ENCODE results near the gene LRWD1. TPM values are rescaled to one million over a fixed set of nuclear protein-coding genes. Genes with fewer than 3 reads are reported as not detected.

The LRWD1 gene
- total RNA-seq, 1 experiment from 2014 or later, result 55.8 TPM

DNA sequence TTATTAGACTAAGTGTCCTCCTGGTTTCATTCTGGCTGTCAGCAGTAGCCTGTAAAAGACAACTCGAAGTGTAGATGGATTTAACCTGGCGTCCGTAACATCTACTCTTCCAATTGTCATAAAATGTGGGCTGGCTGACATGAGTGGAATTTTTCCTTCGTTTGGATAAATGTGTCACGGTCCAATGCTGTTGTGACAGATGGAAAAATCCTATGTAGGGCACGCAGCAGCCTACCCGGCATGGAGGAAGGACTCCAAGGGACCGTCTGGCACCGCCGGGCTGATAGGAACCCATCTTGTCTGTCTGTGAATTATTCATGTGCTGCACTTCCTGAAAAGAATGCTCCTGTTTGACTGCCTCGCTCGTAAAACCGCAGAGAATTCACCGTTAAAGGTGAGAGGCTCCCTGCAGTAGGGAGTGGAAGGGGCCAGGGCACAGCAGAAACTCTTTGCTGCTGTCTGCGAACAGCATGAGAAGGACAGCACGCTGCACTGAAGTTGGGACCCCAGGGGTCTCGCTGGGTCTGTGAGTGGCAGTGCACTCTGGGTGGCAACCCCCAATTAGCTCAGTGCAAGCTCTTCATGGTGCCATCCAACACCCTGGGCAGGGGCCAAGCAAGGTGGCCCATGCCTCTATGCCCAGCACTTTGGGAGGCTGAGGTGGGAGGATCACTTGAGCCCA lies 33.0 kb upstream of the LRWD1 start:
- peaks cover 31% of the 10 kb centered on the region for H3K4me1 ChIP-seq (ENCODE audit: control insufficient read depth, insufficient read depth, low read length)
- no peaks in the 10 kb centered on the region for H3K27me3 ChIP-seq (ENCODE audit: control insufficient read depth, insufficient read depth, low read length)
- no TSS peak for BruUV-seq (replicated peaks)
- no peaks in the 10 kb centered on the region for H3K36me3 ChIP-seq (ENCODE audit: control insufficient read depth, insufficient read depth, low read length)
- DNase-seq (ENCODE audit: low read depth, low spot score) (no peak), ATAC-seq (peak; percentile 47)
- ChIA-PET POLR2A (no interaction called here), CTCF (interaction anchor here (1.3 kb wide), 1 partner anchor 18 kb away, joined by 7 read pairs; no protein-coding TSS in a partner anchor)
- peak overlapping the region; percentile 90 for H3K27ac ChIP-seq (ENCODE audit: low read length)
- H3K9me3 ChIP-seq (ENCODE audit: control insufficient read depth, insufficient read depth, low read depth, low read length), result no peaks in the 10 kb centered on the region
- no peak for TF ChIP-seq POLR2AphosphoS5 (IDR thresholded peaks at IDR 0.05; ENCODE audit: low read depth, low read length)
- TF ChIP-seq, protein P1, sequence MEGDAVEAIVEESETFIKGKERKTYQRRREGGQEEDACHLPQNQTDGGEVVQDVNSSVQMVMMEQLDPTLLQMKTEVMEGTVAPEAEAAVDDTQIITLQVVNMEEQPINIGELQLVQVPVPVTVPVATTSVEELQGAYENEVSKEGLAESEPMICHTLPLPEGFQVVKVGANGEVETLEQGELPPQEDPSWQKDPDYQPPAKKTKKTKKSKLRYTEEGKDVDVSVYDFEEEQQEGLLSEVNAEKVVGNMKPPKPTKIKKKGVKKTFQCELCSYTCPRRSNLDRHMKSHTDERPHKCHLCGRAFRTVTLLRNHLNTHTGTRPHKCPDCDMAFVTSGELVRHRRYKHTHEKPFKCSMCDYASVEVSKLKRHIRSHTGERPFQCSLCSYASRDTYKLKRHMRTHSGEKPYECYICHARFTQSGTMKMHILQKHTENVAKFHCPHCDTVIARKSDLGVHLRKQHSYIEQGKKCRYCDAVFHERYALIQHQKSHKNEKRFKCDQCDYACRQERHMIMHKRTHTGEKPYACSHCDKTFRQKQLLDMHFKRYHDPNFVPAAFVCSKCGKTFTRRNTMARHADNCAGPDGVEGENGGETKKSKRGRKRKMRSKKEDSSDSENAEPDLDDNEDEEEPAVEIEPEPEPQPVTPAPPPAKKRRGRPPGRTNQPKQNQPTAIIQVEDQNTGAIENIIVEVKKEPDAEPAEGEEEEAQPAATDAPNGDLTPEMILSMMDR (IDR thresholded peaks at IDR 0.05), result no peak
- no peak for TF ChIP-seq TCF7L2 (IDR thresholded peaks at IDR 0.05; ENCODE audit: low read depth, low read length)
- TF ChIP-seq, protein P2, sequence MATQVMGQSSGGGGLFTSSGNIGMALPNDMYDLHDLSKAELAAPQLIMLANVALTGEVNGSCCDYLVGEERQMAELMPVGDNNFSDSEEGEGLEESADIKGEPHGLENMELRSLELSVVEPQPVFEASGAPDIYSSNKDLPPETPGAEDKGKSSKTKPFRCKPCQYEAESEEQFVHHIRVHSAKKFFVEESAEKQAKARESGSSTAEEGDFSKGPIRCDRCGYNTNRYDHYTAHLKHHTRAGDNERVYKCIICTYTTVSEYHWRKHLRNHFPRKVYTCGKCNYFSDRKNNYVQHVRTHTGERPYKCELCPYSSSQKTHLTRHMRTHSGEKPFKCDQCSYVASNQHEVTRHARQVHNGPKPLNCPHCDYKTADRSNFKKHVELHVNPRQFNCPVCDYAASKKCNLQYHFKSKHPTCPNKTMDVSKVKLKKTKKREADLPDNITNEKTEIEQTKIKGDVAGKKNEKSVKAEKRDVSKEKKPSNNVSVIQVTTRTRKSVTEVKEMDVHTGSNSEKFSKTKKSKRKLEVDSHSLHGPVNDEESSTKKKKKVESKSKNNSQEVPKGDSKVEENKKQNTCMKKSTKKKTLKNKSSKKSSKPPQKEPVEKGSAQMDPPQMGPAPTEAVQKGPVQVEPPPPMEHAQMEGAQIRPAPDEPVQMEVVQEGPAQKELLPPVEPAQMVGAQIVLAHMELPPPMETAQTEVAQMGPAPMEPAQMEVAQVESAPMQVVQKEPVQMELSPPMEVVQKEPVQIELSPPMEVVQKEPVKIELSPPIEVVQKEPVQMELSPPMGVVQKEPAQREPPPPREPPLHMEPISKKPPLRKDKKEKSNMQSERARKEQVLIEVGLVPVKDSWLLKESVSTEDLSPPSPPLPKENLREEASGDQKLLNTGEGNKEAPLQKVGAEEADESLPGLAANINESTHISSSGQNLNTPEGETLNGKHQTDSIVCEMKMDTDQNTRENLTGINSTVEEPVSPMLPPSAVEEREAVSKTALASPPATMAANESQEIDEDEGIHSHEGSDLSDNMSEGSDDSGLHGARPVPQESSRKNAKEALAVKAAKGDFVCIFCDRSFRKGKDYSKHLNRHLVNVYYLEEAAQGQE (IDR thresholded peaks at IDR 0.05; ENCODE audit: insufficient read depth in 1 of 2, low read depth in 2 of 2, low read length in 1 of 2), result no peak
- TF ChIP-seq SIN3A (IDR thresholded peaks at IDR 0.05; ENCODE audit: borderline replicate concordance, insufficient read depth, low read depth, low read length), result no peak
- peak overlapping the region in 1 of 2 experiments; percentile 18; a peak in 1 of 4 replicates for H3K4me3 ChIP-seq (ENCODE audit: low read depth in 2 of 2, low read length in 2 of 2)
- intact Hi-C loops (cut with micrococcal nuclease; ENCODE audit: unreplicated experiment) (no loop called here), in situ Hi-C loops (cut with HindIII; ENCODE audit: low pct_unique_long_range_greater_than_20kb, low sequenced_read_pairs) (no loop called here)

DNA sequence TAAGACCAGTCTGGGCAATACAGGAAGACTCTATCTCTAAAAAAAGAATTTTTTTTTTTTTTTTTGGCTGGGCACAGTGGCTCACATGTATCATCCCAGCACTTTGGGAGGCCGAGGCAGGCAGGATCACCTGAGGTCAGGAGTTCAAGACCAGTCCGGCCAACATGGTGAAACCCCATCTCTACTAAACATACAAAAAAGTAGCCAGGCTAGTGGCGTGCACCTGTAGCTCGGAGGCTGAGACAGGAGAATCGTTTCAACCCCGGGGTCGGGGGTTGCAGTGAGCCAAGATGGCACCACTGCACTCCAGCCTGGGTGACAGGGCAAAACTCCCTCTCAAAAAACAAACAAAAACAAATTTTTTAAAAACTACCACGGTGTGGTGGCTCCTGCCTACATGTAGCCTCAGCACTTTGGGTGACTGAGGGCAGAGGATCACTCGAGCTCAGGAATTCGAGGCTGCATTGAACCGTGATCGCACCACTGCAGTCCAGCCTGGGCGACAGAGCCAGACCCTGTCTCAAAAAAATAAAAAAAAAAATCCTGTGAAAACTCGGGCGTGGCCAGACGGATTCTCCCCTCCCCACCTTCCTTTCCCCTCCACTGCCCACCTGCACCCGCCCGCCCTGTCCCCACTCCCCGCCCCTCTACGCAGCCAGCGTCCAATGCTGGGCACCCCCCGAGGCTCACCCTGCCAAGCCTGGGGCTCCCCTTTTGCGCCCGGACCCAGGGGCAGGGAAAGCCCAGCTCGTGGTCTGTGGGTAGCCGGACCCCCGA lies 32.2 kb upstream of the LRWD1 start:
- Histone ChIP-seq H3K4me3 (ENCODE audit: low read depth in 2 of 2, low read length in 2 of 2) (peak overlapping the region; percentile 63 to 69), H3K36me3 (ENCODE audit: control insufficient read depth, insufficient read depth, low read length) (no peaks in the 10 kb centered on the region), H3K27me3 (ENCODE audit: control insufficient read depth, insufficient read depth, low read length) (no peaks in the 10 kb centered on the region), H3K9me3 (ENCODE audit: control insufficient read depth, insufficient read depth, low read depth, low read length) (no peaks in the 10 kb centered on the region), H3K4me1 (ENCODE audit: control insufficient read depth, insufficient read depth, low read length) (peaks cover 31% of the 10 kb centered on the region), H3K27ac (ENCODE audit: low read length) (peak overlapping the region; percentile 90)
- ATAC-seq, result peak; percentile 41
- no peak for DNase-seq (ENCODE audit: low read depth, low spot score)
- BruUV-seq (replicated peaks), result no TSS peak
- TF ChIP-seq, protein P2 (IDR thresholded peaks at IDR 0.05; ENCODE audit: insufficient read depth in 1 of 2, low read depth in 2 of 2, low read length in 1 of 2), result no peak
- TF ChIP-seq SIN3A (IDR thresholded peaks at IDR 0.05; ENCODE audit: borderline replicate concordance, insufficient read depth, low read depth, low read length) (no peak), TCF7L2 (IDR thresholded peaks at IDR 0.05; ENCODE audit: low read depth, low read length) (no peak), POLR2AphosphoS5 (IDR thresholded peaks at IDR 0.05; ENCODE audit: low read depth, low read length) (no peak)
- TF ChIP-seq, protein P1 (IDR thresholded peaks at IDR 0.05), result no peak
- ChIA-PET CTCF (interaction anchor here (1.3 kb wide), 1 partner anchor 17 kb away, joined by 7 read pairs; no protein-coding TSS in a partner anchor), POLR2A (no interaction called here)
- intact Hi-C loops (cut with micrococcal nuclease; ENCODE audit: unreplicated experiment) (no loop called here), in situ Hi-C loops (cut with HindIII; ENCODE audit: low pct_unique_long_range_greater_than_20kb, low sequenced_read_pairs) (no loop called here)
